NCI-H446 treated with DMSO at 0.1 percent for 48 hours (cell line): ENCODE results near the gene SCTR.

Experiments used
- DNase-seq: peaks from one replicate; lab custom pipeline; 2025; lab: John Stamatoyannopoulos, UW

Gene SCTR

GRCh38 chr2:119429225-119429981 is 94.9 kb downstream of the SCTR start:
- no peak for DNase-seq

- no peak for DNase-seq
Observed at GRCh38 chr2:119428488-119429224, 95.6 kb downstream of the SCTR start.

- no peak for DNase-seq
Observed at GRCh38 chr2:119427756-119428155, 96.5 kb downstream of the SCTR start.

GRCh38 chr2:119426801-119427395 is 97.4 kb downstream of the SCTR start:
- no peak for DNase-seq

- DNase-seq: no peak
Observed at GRCh38 chr2:119426396-119426675, 97.9 kb downstream of the SCTR start.

GRCh38 chr2:119425620-119426395 is 98.5 kb downstream of the SCTR start:
- DNase-seq: no peak

GRCh38 chr2:119425119-119425405 is 99.2 kb downstream of the SCTR start:
- no peak for DNase-seq

GRCh38 chr2:119424284-119425118 is 99.8 kb downstream of the SCTR start:
- DNase-seq: no peak

GRCh38 chr2:119423811-119424210 is 100.5 kb downstream of the SCTR start:
- DNase-seq: no peak

GRCh38 chr2:119423108-119423444 is 101.2 kb downstream of the SCTR start:
- DNase-seq: no peak

- DNase-seq: no peak
Observed at GRCh38 chr2:119422360-119423107, 101.7 kb downstream of the SCTR start.

- no peak for DNase-seq
Observed at GRCh38 chr2:119421741-119422140, 102.5 kb downstream of the SCTR start.

- DNase-seq: no peak
Observed at GRCh38 chr2:119421304-119421703, 103.0 kb downstream of the SCTR start.

- DNase-seq: no peak
Observed at GRCh38 chr2:119419803-119420508, 104.3 kb downstream of the SCTR start.

GRCh38 chr2:119419065-119419464 is 105.2 kb downstream of the SCTR start:
- DNase-seq: no peak

- DNase-seq: no peak
Observed at GRCh38 chr2:119417908-119418307, 106.4 kb downstream of the SCTR start.

GRCh38 chr2:119416299-119416923 is 107.9 kb downstream of the SCTR start:
- DNase-seq: no peak

- DNase-seq: no peak
Observed at GRCh38 chr2:119415630-119416029, 108.7 kb downstream of the SCTR start.

GRCh38 chr2:119414894-119415293 is 109.4 kb downstream of the SCTR start:
- no peak for DNase-seq

GRCh38 chr2:119409506-119409905 is 114.8 kb downstream of the SCTR start:
- DNase-seq: no peak
